Epithelial cell of esophagus (primary cell): ENCODE results near the gene PBX1.
A peak's percentile ranks its signal among the peaks of the same experiment; 100 is the strongest.

ENCODE experiments used
- DNase-seq: peaks from one replicate; pipeline ENCODE4 v3.0.0; 2010; ENCODE audit warnings: low read depth
- H3K4me3 ChIP-seq: 2 replicates; pipeline ENCODE4 v1.5.1; 2011; ENCODE audit warnings: mild to moderate bottlenecking, low read length, control low read depth
- CTCF ChIP-seq: IDR thresholded peaks from 2 replicates; pipeline ENCODE4 v1.5.1; 2011; ENCODE audit warnings: low read depth, mild to moderate bottlenecking, low read length, control low read depth, inconsistent platforms; ENCODE audit not compliant: insufficient read depth; ENCODE audit errors: missing control alignments

Gene PBX1

GRCh38 chr1:164563721-164564360 is 4.9 kb downstream of the PBX1 start:
- no peak for DNase-seq
- no peak for TF ChIP-seq CTCF
- peak overlapping the region; percentile 40 for H3K4me3 ChIP-seq

- peak overlapping the region; percentile 40 for H3K4me3 ChIP-seq
- no peak for TF ChIP-seq CTCF
- DNase-seq = no peak
Measured at GRCh38 chr1:164564378-164564777, 5.4 kb downstream of the PBX1 start.

- TF ChIP-seq CTCF = no peak
- no peak overlapping the region for H3K4me3 ChIP-seq
- no peak for DNase-seq
Measured at GRCh38 chr1:164565357-164565756, 6.4 kb downstream of the PBX1 start.

GRCh38 chr1:164567774-164568173 is 8.8 kb downstream of the PBX1 start:
- TF ChIP-seq CTCF = no peak
- no peak overlapping the region for H3K4me3 ChIP-seq
- no peak for DNase-seq

GRCh38 chr1:164569241-164569640 is 10.3 kb downstream of the PBX1 start:
- H3K4me3 ChIP-seq = no peak overlapping the region
- no peak for DNase-seq
- TF ChIP-seq CTCF = no peak

GRCh38 chr1:164569866-164570265 is 10.9 kb downstream of the PBX1 start:
- no peak for DNase-seq
- TF ChIP-seq CTCF = no peak
- no peak overlapping the region for H3K4me3 ChIP-seq

GRCh38 chr1:164571333-164571732 is 12.3 kb downstream of the PBX1 start:
- no peak overlapping the region for H3K4me3 ChIP-seq
- no peak for TF ChIP-seq CTCF
- no peak for DNase-seq
